Lower leg skin (tissue), 4 donors: ENCODE data around the gene CYTH1. TPM values are rescaled to one million over a fixed set of nuclear protein-coding genes. Genes with fewer than 3 reads are reported as not detected.
A peak's percentile ranks its signal among the peaks of the same experiment; 100 is the strongest.

Experiments
- DNase-seq, 2 donors: peaks; one replicate each; pipeline ENCODE4 v3.0.0-alpha.2; 2019; ENCODE audit warnings: low spot score in 2 of 2
- H3K4me3 ChIP-seq: fragments of 200-600 bp; sonication (generic); 2 replicates; pipeline ENCODE4 v1.5.1; 2017; ENCODE audit warnings: mild to moderate bottlenecking, low read depth; ENCODE audit not compliant: poor library complexity, severe bottlenecking
- CTCF ChIP-seq, 3 donors: fragments of 450-650 bp; IDR thresholded peaks; one replicate each; pipeline ENCODE4 v1.5.1; 2016; ENCODE audit warnings: antibody characterized with exemption in 3 of 3, mild to moderate bottlenecking in 3 of 3, moderate library complexity in 2 of 3
- POLR2A ChIP-seq, 2 donors: fragments of 450-650 bp; IDR thresholded peaks; one replicate each; pipeline ENCODE4 v1.6.1; 2016 to 2017; ENCODE audit warnings: antibody characterized with exemption in 2 of 2, mild to moderate bottlenecking in 1 of 2, moderate library complexity in 1 of 2
- WGBS, 2 donors: methylation state at CpG; one replicate each; pipeline ENCODE4 v1.1.5; 2018; 5-methylcytosine and 5-hydroxymethylcytosine counted together
- intact Hi-C: fragments of 100-400 bp; cut with DNase I; formaldehyde crosslinking; loops from one replicate; pipeline ENCODE4 v1.15.0; 2023; ENCODE audit warnings: low total_unique reads
- total RNA-seq, 4 donors: library from RNA; depleted of rRNA; stranded (reverse); fragments of >200 nt; gene quantifications; one replicate each; pipeline ENCODE4 v1.1.0, GENCODE V29; 2016

CYTH1 gene
- total RNA-seq, 4 donors from 2014 or later: 53.7 to 79.4 (median 63.9) TPM

GRCh38 chr17:78694805-78695531 is 87.1 kb downstream of the CYTH1 start:
- intact Hi-C loops: no loop called here
- no peak overlapping the region for H3K4me3 ChIP-seq
- DNase-seq: no peak
- TF ChIP-seq CTCF (IDR thresholded peaks at IDR 0.05): no peak
- no peak for TF ChIP-seq POLR2A (IDR thresholded peaks at IDR 0.05)
- WGBS, 2 donors: 92 to 93% methylated on average over 16 of the region's 16 CpGs

- TF ChIP-seq CTCF (IDR thresholded peaks at IDR 0.05): no peak
- no peak for TF ChIP-seq POLR2A (IDR thresholded peaks at IDR 0.05)
- WGBS, 2 donors: 91 to 94% methylated on average over 8 of the region's 8 CpGs
- no peak overlapping the region for H3K4me3 ChIP-seq
- peak in 1 of 2 donors; percentile 68 for DNase-seq
- intact Hi-C loops: no loop called here
Measured at GRCh38 chr17:78693346-78694083, 88.6 kb downstream of the CYTH1 start.

GRCh38 chr17:78692460-78693010 is 89.5 kb downstream of the CYTH1 start:
- H3K4me3 ChIP-seq: no peak overlapping the region
- DNase-seq: no peak
- no peak for TF ChIP-seq CTCF (IDR thresholded peaks at IDR 0.05)
- 92 to 93% methylated on average over 15 of the region's 15 CpGs for WGBS, 2 donors
- intact Hi-C loops: no loop called here

GRCh38 chr17:78689029-78689428 is 93.0 kb downstream of the CYTH1 start:
- no peak for DNase-seq
- 88 to 97% methylated on average over 2 of the region's 2 CpGs for WGBS, 2 donors
- TF ChIP-seq POLR2A (IDR thresholded peaks at IDR 0.05) (no peak), CTCF (IDR thresholded peaks at IDR 0.05) (no peak)
- intact Hi-C loops: no loop called here
- H3K4me3 ChIP-seq: no peak overlapping the region

- WGBS, 2 donors: 88 to 95% methylated on average over 7 of the region's 7 CpGs
- no peak overlapping the region for H3K4me3 ChIP-seq
- intact Hi-C loops: no loop called here
- TF ChIP-seq CTCF (IDR thresholded peaks at IDR 0.05): no peak
- TF ChIP-seq POLR2A (IDR thresholded peaks at IDR 0.05): no peak
- no peak for DNase-seq
Measured at GRCh38 chr17:78687944-78688343, 94.1 kb downstream of the CYTH1 start.
